Jurkat, Clone E6-1 (cell line): ENCODE measurements around the gene OXT.
"Not testable (repeated sequence)": the region's sequence is repeated elsewhere in the genome, so short reads cannot be mapped to it uniquely, and the experiment has no call there.

Source experiments
- DNase-seq: peaks from one replicate; pipeline ENCODE4 v3.0.0-alpha.2; 2011; ENCODE audit warnings: low read depth, low spot score
- H3K4me3 ChIP-seq: 2 replicates; pipeline ENCODE4 v1.5.1; 2011; ENCODE audit warnings: mild to moderate bottlenecking, low read length, control low read depth, moderate library complexity

The OXT gene

DNA sequence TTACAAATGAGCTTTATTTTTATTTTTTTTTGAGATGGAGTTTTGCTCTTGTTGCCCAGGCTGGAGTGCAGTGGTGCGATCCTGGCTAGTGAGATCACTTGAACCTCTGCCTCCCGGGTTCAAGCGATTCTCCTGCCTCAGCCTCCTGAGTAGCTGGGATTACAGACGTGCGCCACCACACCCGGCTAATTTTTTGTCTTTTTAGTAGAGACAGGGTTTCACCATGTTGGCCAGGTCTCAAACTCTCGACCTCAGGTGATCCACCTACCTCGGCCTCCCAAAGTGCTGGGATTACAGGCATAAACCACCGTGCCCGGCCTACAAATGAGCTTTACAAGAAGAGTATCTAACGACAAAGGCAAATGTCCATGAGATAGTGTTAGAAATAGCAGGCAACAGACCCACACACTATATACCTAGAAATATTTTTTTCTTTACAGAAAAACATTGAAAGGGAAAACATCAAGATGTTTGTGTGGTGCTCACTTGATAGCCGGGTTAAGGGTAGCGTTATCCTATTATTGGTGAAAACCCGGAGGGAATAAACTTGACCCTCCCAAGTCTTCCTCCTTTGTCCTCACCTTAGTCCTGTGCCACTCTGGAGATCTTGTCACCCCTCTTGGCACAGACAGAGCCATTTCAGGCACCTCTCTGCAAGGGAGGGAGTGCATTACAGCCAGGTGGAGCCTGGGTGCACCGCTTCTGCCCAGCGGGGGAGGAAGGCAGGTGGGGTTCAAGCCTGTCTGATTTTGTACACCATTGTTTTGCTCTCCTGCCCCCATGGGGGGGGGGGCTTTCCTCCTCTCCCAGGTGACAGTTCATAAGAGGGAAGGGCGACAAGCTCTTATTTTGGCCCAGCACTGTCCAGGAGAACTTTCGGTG, 34.1 kb downstream of the OXT start:
- no peak for DNase-seq
- H3K4me3 ChIP-seq, result no peak overlapping the region

DNA sequence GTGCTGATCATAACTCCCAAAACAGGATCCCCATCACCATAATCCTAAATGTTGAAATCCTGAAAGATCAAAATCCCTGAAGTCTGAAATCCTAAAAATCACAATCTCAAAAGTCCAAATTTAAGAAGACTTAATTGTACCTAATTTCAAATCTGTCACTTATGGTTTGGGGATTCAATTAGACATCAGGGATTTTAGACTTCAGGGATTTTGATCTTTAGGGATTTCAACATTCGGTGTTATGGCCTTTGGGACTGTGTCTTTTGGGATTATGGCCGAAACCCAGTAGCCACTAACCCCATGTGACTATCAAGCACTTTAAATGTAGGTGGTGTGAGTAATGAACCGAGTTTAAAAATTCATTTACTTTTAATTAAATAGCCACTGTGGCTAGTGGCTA, 34.8 kb downstream of the OXT start:
- DNase-seq, result no peak
- H3K4me3 ChIP-seq, result no peak overlapping the region

DNA sequence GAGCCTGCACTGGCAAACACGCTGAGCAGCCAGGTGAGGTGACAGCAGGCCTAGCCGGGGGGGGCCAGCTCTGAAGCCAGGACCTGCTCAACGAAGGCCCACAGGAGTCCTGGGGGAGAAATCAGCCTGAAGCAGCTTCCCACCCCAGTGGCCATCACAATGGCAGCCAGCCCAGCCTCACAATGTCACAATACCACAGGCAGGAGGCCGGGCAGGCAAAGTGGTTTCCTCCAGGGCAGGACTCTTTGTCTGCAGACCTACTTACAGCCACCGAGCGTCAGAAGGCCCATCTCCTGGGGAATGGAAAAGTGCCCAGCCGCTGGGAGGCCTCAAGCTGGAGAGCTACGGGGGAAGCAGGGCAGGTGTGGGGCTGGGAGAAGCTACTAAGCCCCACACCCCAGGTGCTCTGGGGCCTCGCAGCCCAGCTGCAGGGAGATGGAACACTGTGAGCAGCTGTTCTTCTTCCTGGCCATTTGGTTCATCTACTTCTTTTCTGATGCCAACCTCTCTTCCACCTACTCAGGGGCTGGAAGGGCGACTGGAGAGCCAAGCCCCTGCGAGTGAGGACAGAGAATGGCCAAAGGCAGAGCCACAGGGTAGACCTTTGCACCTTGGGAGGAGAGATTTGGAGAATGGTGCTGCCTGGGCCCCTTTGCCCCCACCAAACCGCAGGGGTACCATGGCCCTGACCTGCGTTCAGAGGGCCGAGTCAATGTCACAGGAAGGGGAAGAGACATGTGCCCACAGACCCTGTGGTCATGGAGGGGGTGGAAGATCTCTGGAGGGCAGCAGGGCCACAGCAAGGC, 35.4 kb downstream of the OXT start:
- no peak for DNase-seq
- no peak overlapping the region for H3K4me3 ChIP-seq

DNA sequence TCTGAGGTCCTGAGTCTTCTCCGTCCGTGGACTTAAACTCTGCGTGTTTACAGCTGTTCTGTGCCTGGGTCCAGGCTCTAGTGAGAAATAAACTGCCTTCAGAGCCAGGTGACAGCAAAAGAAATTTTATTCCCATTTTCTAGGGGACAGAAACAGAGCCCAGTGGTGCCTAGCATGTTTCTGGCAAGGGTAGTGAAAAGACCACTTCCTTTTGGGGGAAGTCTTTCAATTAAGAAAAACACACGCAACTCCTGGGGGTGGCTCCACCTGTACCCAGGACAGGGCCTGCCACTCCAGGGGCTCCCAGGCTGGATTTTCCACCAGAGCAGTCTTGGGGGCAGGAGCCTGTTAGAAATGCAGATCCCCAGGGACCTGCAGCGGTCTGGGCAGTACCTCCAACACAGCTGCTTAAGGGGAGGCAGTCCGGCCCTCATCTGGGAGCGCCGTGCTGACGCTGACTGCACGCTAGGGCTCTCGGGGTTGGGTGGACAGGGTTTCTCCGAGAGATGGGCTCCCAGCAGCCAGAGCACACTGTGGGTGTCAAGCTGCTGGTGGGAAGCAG, 36.1 kb downstream of the OXT start:
- no peak for DNase-seq
- no peak overlapping the region for H3K4me3 ChIP-seq

DNA sequence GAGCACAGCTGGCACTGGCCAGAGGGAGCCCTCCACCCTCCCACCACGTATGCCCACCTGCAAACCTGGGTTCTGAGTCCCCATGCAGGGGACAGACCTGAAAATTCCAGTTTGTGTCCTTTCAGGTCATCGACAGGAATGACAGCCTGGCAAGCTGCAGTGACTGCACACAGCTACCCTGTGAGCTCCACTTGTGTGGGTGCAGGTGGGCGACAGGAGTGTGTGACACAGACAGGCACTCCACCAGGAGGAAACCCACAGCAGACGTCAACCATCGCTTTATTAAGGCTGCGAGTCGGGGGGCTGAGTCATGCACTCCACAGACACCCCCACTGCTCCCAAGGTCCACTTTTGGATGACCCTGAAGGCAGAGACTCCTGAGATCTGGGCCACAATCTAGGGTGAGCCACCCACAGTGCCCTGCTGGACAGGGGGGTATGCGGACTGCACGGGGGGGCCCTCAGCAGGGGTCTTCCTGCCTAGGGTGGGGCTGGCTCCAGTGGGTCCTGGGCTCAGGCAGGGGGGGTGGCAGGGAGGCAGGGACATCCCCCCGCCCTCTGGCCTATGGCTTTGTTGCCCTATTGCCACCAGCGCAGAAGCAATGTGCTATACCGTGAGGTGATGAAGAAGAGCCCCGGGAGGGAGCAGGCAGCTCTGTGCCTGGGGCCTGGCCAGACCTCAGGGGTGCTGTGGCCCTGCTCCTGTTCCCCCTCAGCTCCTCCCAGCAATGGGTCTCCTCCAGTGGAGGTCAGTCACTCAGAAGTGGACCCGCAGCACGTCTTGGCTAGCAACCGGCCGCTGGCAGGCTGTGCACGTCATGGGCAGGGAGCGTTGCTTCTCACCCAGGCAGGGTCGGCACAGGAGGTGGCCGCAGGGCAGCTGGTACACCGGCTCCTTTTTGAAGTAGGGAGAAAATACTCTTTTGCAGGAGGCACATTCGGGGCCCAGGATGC, 38.2 kb downstream of the OXT start:
- DNase-seq, result no peak
- H3K4me3 ChIP-seq, result no peak overlapping the region

DNA sequence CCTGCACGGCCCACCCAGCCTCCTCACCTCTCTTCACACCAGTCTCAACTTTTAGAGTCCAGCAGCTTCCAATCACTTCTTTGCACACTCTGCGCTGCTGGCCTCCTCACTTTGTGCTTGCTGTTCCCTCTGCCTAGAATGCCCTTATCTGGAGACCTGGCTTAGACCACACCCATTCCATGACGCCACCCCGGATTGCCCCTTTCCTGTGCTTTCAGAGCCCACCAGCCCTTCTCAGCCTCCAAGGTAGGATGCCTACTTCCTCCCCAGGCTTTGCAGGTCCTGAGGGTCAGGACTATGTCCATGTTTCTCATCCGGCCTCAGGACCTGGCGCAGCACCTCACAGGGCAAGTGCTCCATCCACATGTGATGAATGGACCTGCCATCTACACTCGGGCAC, 40.1 kb downstream of the OXT start:
- no peak for DNase-seq
- H3K4me3 ChIP-seq, result no peak overlapping the region

DNA sequence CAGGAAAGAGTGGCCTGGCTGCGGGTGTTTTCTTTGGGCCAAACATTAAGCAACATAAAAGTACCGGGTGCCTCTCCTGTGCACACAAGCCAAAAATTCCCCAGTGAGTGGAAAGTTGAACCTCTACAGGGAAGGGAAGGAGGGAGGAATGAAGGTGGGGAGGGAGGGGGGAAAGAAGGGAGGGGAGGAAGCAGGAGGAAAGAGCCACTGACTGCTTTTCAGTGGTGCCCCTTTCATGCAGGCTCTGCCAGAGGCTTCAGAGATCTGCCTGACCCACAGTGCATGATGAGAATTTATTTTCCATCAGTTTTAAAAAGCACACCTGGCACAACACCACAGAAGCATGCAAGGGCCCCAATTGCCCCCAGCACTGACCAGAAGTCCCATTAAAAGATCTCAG, 40.6 kb downstream of the OXT start:
- no peak for DNase-seq

DNA sequence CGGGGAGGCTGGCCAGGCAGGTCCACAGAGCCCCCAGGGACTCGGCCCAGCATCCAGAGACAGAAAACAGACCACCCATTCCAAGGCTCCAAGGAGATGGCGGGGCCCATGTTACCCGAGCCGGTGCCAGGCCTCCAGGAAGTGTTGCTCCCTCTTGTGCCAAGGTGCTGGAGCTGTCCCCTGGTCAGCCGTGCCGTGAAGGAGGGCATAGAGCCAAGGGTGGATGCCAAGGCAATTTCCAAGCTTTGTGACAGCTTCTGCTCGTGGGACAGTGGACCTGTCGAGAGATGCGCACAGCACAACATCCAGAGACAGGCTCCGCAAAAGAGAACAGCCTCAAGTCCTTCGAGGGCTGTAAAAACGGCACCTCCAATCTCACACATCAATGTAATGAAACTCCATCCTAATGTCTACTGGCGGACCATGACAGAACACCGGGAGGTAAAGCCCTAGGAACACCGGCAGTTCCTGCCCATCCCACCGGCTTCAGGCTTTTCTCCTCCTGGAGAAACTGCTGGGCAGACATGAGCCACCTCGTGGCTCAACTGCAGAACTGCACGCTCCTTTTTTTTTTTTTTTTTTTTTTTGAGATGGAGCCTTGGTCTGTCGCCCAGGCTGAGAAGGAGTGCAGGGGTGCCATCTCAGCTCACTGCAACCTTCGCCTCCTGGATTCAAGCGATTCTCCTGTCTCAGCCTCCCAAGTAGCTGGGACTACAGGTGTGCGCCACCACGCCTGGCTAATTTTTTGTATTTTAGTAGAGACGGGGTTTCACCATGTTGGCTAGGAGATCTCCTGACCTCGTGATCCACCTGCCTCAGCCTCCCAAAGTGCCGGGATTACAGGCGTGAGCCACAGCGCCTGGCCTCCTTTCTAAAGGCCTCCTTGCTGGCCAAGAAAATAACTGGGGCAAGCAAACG, 44.0 kb downstream of the OXT start:
- no peak overlapping the region for H3K4me3 ChIP-seq
- DNase-seq, result peak; percentile 35

More for the DNA sequence above, 40.6 kb downstream of the OXT start:
- no peak overlapping the region for H3K4me3 ChIP-seq

DNA sequence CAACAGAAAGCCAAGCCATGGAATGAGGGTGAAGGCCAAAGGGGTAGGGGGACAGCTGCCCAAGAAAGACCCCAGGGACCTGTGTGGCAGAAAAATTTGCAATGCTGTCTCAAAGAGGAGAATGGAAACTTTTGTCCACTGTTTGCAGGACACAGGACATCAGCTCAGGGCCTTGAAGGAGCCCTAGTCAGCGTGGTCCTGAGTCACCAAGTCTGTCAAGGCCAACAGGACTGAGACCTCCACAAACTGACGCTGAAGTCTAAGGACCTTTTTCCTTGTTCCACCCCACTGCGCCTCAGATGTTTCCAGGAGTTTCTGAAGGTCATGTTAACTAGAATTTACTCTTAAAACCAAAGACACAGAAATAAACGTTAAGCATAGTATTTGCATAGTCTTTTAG, 44.9 kb downstream of the OXT start:
- no peak overlapping the region for H3K4me3 ChIP-seq

DNA sequence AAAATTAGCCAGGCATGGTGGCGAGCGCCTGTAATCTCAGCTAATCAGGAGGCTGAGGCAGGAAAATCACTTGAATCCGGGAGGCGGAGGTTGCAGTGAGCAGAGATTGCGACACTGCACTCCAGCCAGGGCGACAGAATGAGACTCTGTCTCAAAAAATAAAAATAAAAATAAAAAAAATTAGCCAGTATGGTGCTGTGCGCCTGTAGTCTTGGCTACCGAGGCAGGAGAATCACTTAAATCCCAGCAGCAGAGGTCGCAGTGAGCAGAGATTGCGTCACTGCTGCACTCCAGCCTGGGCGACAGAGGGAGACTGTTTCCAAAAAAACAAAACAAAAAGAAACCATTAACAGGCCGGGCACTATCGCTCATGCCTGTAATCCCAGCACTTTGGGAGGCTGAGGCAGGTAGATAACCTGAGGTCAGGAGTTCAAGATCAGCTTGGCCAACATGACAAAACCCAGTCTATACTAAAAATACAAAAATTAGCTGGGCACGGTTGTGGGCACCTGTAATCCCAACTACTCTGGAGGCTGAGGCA, 46.5 kb downstream of the OXT start:
- DNase-seq, result peak; percentile 50
- not testable (repeated sequence) for H3K4me3 ChIP-seq

More for the DNA sequence above, 44.9 kb downstream of the OXT start:
- no peak for DNase-seq

DNA sequence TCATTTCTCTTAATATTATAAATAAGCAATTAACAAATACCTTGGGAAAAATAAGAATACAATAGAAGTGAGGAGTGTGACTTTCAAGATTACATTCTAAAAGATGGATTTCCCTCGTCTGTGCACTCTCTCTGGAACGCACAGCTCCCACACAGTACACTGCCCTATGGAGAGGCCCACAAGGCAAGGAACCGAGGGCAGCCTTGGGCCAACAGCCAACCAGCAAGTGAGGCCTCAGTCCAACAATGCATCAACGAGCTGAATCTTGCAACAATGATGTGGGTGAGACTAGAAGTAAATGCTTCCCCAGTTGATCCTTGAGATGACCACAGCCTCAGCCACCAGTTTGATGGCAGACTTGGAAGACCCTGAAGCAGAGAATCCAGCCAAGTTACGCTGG, 47.6 kb downstream of the OXT start:
- no peak for DNase-seq
- no peak overlapping the region for H3K4me3 ChIP-seq

DNA sequence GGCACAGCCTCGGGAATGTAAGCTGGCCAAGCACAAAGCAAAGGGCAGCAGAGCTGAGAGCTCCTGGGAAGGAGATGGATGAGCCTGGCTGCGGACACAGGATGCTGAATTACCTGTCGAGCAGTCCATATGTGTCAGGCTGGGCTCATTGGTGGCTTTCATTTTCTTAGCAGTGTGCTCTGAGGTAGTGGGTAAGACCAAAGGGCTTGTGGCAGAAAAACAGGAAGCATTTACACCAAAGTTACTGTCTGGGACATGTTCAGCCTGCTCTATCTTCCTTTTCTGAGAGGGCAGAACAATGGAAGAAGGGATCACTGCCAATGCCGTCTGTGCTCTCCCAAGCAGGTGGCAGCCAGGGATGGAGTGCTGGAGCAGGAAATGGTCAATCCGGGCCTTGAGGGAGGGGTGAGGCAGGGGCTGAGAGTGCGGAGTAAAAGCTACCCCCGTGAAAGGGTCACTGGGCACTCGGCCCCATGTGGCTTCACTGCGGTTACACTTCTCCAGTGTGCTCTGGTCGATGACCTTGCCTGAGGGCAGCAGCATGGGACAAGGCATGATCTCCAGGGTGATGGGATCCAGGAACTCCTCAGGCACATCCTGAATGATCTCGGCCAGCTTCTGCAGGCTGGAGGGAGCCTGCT, 50.0 kb downstream of the OXT start:
- peak; percentile 54 for DNase-seq

More for the DNA sequence above, 50.0 kb downstream of the OXT start:
- no peak overlapping the region for H3K4me3 ChIP-seq
